ENCODE data around the gene PDZK1IP1.

PDZK1IP1 gene

GRCh38 chr1:47178654-47179016, 11.2 kb downstream of the PDZK1IP1 start:
- DNase-seq (ENCODE audit: low read depth in 1 of 2, low spot score in 1 of 2), result no peak
- no peak for TF ChIP-seq REST (IDR thresholded peaks at IDR 0.05; ENCODE audit: insufficient replicate concordance, low read depth)
- no peak for TF ChIP-seq GABPA (IDR thresholded peaks at IDR 0.05; ENCODE audit: low read depth)
- no peak for TF ChIP-seq CTCF (IDR thresholded peaks at IDR 0.05; ENCODE audit: insufficient read depth, low read length)
- TF ChIP-seq POLR2AphosphoS5 (IDR thresholded peaks at IDR 0.05; ENCODE audit: low read depth), result no peak
- no peak for TF ChIP-seq SPI1 (IDR thresholded peaks at IDR 0.05; ENCODE audit: borderline replicate concordance, low read depth)
- Histone ChIP-seq H3K27ac (replicated peaks) (no peak overlapping the region), H3K27me3 (ENCODE audit: insufficient read depth, poor library complexity, severe bottlenecking) (no peaks in the 10 kb centered on the region), H3K4me3 (replicated peaks; ENCODE audit: insufficient read depth, low read length) (peak overlapping the region; percentile 29)

- H3K27me3 ChIP-seq (ENCODE audit: insufficient read depth, poor library complexity, severe bottlenecking), result no peaks in the 10 kb centered on the region
- no peak for DNase-seq (ENCODE audit: low read depth in 1 of 2, low spot score in 1 of 2)
- H3K4me3 ChIP-seq (replicated peaks; ENCODE audit: insufficient read depth, low read length), result no peak overlapping the region
- TF ChIP-seq SPI1 (IDR thresholded peaks at IDR 0.05; ENCODE audit: borderline replicate concordance, low read depth) (no peak), GABPA (IDR thresholded peaks at IDR 0.05; ENCODE audit: low read depth) (no peak), POLR2AphosphoS5 (IDR thresholded peaks at IDR 0.05; ENCODE audit: low read depth) (no peak), CTCF (IDR thresholded peaks at IDR 0.05; ENCODE audit: insufficient read depth, low read length) (no peak), REST (IDR thresholded peaks at IDR 0.05; ENCODE audit: insufficient replicate concordance, low read depth) (no peak)
- no peak overlapping the region for H3K27ac ChIP-seq (replicated peaks)
Measured at GRCh38 chr1:47178020-47178419, 11.8 kb downstream of the PDZK1IP1 start.

GRCh38 chr1:47175227-47175934, 14.5 kb downstream of the PDZK1IP1 start:
- TF ChIP-seq SPI1 (IDR thresholded peaks at IDR 0.05; ENCODE audit: borderline replicate concordance, low read depth), result no peak
- TF ChIP-seq CTCF (IDR thresholded peaks at IDR 0.05; ENCODE audit: insufficient read depth, low read length), result peak; percentile 99
- peak; percentile 32 to 59 for DNase-seq (ENCODE audit: low read depth in 1 of 2, low spot score in 1 of 2)
- H3K27me3 ChIP-seq (ENCODE audit: insufficient read depth, poor library complexity, severe bottlenecking), result no peaks in the 10 kb centered on the region
- no peak overlapping the region for H3K27ac ChIP-seq (replicated peaks)
- no peak overlapping the region for H3K4me3 ChIP-seq (replicated peaks; ENCODE audit: insufficient read depth, low read length)

- TF ChIP-seq SPI1 (IDR thresholded peaks at IDR 0.05; ENCODE audit: borderline replicate concordance, low read depth) (no peak), GABPA (IDR thresholded peaks at IDR 0.05; ENCODE audit: low read depth) (no peak), REST (IDR thresholded peaks at IDR 0.05; ENCODE audit: insufficient replicate concordance, low read depth) (no peak), POLR2AphosphoS5 (IDR thresholded peaks at IDR 0.05; ENCODE audit: low read depth) (no peak), CTCF (IDR thresholded peaks at IDR 0.05; ENCODE audit: insufficient read depth, low read length) (no peak)
- DNase-seq (ENCODE audit: low read depth in 1 of 2, low spot score in 1 of 2), result no peak
- H3K4me3 ChIP-seq (replicated peaks; ENCODE audit: insufficient read depth, low read length), result no peak overlapping the region
- no peaks in the 10 kb centered on the region for H3K27me3 ChIP-seq (ENCODE audit: insufficient read depth, poor library complexity, severe bottlenecking)
- H3K27ac ChIP-seq (replicated peaks), result no peak overlapping the region
Measured at GRCh38 chr1:47174656-47175020, 15.2 kb downstream of the PDZK1IP1 start.
